ENCODE data around the gene HES1.

GRCh38 chr3:194150252-194150934 is 14.4 kb downstream of the HES1 start:
- no peak for TF ChIP-seq EZH2phosphoT487 (IDR thresholded peaks at IDR 0.05; ENCODE audit: borderline replicate concordance)
- TF ChIP-seq CTCF (conservative IDR thresholded peaks at IDR 0.05; ENCODE audit: low read length): no peak
